ENCODE measurements around the gene TARDBP.
"Not testable (repeated sequence)": the region's sequence is repeated elsewhere in the genome, so short reads cannot be mapped to it uniquely, and the experiment has no call there.

TARDBP gene

DNA sequence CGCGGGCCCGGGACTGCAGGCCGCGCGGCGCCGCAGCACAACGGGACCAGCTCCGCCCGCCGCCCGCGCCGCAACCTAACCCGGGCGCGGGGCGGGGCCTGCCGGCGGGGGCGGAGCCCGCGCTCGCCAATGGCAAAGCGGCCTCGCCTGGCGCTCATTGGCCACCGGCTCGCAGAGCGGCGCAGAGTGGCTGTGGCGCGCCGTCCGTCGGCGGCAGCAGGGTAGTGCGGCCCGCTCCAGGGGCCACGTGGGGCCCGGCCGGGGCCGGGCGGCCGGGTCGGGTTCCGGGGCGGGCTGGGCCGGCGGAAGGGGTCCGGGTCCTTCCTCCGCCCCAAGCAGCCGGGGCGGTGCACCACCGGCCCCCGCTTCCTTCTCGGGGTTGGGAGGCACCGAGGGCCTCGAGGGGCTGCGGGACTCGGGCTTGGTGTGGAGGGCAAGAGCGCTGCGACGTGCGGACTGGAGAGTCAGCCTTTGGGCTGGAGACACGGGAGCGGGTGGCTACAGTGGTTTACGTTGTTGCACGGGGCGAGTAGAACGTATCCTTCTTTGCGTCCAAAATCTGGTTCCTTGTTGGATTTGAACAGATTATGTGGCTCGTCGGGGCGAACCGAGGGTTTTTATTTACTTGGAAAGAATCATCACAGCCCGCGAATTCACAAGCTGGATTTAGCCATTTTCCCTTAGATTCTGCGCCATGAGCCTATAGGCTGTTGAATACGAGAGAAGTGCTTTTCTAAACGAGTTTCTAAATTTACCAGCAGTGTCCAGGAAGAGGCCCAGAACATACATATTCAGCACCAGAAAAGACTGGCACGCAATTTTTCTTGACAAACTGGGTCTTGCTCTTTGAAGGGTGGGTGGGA, 47.7 kb downstream of the TARDBP start, which contains the start of gene SRM:
Gene SRM, minus strand, starts transcription at position 51 of the 863 bp plus-strand sequence. CDS start 75 bp downstream, outside the sequence.
- peak; percentile 93 for DNase-seq (ENCODE audit: low spot score)

- DNase-seq (ENCODE audit: low spot score), result no peak
Observed at GRCh38 chr1:11061652-11062365, 49.4 kb downstream of the TARDBP start.

DNA sequence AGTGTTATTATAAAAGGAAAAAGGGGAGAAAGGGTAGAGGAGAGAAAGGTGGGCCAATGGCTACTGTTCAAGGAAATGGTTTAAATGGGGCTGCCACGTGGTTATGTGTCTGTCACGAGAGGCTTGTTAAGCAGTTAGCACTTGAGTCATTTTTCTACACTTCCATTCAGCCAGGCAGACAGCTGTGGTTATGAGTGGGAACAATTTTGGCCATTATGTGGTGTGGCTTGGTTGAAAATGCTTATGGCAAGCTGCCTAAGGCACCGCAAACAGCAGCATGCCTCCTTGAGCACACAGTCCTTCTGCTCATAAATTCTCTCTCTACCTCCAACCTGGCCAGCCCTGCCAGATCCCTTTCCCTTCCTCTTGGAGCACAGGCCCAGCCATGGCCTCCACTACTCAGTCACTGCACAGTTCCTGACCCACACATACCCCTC, 50.5 kb downstream of the TARDBP start:
- DNase-seq (ENCODE audit: low spot score), result no peak

- not testable (repeated sequence) for DNase-seq (ENCODE audit: low spot score)
Observed at GRCh38 chr1:11063937-11064537, 51.6 kb downstream of the TARDBP start.

GRCh38 chr1:11064942-11065341, 52.5 kb downstream of the TARDBP start:
- no peak for DNase-seq (ENCODE audit: low spot score)

DNA sequence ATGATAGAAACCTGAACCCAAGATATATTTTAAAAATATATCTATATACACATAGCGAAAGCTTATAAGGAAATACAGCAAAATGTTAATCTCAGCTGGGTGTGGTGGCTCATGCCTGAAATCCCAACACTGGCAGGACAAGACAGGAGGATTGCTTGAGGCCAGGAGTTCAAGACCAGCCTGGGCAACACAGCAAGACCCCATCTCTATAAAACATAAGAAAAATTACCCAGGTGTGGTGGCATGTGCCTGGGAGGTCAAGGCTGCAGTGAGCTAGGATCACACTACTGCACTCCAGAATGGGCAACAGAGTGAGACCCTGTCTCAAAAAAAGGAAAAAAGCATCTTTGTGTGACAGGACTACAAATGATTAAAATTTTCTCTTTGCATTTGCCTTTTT, 53.3 kb downstream of the TARDBP start:
- no peak for DNase-seq (ENCODE audit: low spot score)

- peak; percentile 73 for DNase-seq (ENCODE audit: low spot score)
Observed at GRCh38 chr1:11067716-11068599, 55.5 kb downstream of the TARDBP start.

- DNase-seq (ENCODE audit: low spot score), result no peak
Observed at GRCh38 chr1:11068600-11069473, 56.4 kb downstream of the TARDBP start.

DNA sequence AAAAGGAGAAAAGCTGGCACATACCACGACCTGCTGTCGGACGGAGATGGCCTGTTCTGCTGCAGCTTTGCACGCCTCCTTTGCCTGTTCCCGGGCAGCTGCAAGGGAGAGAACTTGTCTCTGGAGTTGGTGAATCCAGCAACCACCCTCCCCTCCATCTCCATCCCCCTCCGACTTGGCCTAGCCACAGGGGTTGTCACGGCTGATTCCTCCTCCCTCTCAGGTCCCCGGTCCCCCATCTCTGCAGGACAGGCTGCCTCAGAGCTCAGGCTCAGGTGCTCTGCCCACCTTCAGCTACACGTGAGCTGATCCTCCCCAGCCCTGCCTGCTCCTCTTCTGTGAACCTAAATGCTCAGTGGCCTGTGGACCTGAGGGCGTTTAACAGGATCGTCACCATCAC, 58.4 kb downstream of the TARDBP start:
- no peak for DNase-seq (ENCODE audit: low spot score)

- no peak for DNase-seq (ENCODE audit: low spot score)
Observed at GRCh38 chr1:11071463-11072215, 59.2 kb downstream of the TARDBP start.

- no peak for DNase-seq (ENCODE audit: low spot score)
Observed at GRCh38 chr1:11072216-11072917, 59.9 kb downstream of the TARDBP start.

GRCh38 chr1:11073398-11073797, 60.9 kb downstream of the TARDBP start:
- not testable (repeated sequence) for DNase-seq (ENCODE audit: low spot score)
